Ammon's horn (tissue), 1 donor: ENCODE measurements around the gene TTLL12.

ENCODE experiments used
- DNase-seq: peaks from one replicate; pipeline ENCODE4 v3.0.0-alpha.2; 2016; ENCODE audit warnings: low spot score

Gene TTLL12

DNA sequence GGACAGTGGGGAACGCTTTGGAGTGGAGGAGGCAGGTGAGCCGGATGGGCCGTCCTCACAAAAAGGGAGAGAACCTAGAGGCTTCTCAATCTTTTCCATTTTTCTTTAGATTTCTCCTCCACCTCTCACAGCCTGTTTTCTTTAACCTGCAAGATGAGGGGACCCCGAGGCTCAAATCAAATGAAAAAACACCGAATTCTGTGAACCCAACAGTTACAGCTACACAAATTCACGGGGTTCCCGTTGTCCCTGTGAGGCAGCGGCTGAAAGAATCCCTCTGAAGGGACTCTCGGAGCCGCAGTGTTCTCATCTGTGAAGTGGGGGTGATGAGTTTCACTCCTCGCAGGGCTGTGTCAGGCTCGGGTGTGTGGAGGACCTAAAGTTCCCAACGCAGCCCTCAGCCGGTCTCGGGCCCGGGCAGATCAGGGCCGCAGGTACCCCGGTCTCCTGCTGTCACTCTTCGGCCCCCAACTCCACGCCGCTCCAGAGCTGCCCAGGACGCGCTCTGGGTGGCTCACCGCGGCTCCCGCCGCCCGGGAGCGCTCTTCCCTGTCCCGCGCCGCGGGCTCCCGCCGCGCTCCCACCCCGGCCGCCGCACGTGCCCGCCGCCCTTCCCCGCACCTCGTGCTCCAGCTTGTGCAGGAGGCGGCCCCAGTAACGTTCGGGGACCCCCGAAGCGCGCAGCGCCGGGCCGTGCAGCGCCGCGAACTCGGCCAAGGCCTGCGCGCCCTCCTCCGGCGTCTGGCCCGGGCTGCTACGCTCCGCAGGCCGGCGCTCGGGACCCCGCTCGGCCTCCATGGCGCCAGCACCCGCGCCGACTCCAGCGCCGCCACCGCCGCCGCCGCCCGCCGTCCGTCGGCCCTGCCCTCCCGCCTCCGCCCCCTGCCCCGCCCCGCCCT, at the start of gene TTLL12:
Gene TTLL12, minus strand, starts transcription at position 863 of the 899 bp plus-strand sequence. Its CDS starts 65 bp downstream, at position 798.
- peak; percentile 63 for DNase-seq

DNA sequence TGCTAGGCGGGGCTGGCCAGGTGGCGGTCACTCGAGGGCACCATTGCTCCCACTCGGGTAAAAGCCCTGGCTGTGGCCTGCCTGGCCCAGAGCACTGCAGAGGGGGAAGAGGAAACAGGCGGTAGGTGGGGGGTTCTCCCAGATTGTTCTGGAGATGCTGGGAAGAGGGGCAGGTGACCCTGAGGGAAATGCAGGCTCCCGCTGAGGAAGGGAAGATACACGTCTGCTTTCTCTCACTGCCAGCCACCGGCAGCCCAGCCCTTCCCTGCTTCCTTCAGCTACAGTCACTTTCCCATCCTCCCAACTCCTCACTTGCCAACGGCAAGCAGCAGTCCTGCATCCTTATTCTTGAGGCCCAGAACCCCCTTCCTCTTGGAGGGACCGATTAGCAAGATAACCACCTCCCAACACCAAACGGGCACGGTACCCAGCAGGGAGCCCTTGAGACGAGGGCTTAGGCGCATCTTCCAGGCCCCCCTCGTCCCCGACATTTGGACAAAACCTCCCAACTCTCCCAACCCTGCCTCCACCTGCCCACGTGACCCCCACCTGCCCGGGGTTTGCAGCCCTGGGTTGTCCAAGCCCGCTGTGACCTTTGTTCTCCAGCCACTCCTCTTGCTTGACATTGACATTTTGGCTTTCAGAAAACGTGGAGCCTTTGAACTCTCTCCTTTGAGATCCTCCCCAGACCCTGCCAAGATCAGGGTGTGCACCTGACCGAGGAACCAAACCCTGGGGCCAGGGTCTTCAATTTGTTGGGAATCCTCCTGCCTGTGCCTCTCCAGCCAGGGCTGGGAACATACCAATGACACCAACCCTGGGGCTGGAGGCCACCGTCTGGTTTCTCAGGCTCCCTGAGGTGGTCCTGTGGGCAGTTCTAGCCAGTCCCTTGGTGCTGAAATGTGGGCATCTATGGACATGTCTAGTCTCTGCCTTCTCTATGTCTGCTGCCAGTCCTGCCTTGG, 48.8 kb upstream of the TTLL12 start:
- DNase-seq, result no peak

DNA sequence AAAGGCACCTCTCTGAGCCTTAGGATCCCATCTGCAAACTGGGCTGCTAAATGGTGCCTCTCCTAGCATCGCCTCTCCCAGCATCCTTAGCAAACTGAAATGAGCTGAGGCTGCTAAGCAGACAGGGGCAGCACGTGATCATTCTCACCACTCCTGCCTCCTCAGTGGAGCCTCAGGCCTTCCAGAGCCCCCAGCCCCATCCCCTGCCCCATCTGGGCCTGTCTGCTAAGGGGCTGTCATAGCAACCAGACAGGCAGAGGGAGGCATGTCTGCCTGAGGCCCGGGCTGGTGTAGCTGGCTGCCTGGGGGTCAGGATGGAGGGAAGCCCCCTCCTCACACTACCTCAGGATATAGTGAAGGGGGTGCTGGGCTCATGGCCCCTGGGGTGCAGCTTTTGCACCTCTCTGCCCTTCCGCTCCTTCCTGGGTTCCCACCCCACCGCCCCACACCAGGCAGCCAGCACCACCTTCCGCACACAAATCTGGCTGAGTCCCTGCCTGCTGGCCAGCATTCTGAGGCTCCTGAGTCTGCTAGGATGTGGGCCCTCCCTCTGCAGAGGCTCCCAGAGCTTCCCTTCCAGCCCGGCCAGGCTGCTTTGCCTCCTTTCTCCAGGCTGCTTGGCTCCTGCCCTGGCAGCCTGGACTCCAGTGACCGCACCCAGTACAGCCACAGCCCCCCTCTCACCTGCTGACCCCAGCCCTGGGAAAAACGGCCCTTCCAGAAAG, 47.5 kb upstream of the TTLL12 start:
- no peak for DNase-seq

DNA sequence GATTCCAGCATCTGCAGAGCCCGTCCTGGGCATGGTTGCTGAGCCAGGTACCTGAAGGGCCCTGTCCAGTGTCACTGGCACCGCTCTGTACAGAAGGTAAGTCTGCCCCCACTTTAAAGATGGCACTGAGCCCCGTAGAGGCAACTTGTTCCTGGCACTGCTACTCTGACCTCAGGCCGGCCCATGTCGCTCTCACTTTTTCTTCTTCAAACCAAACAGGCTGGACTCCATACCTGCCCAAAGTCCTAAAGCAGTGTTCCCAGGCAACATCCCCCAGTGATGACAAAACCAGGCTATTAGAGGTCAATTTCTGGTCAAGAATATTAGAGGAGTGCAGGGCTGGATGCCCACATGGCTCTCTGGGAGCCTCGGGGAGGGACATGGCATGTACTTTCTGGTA, 46.6 kb upstream of the TTLL12 start:
- no peak for DNase-seq

DNA sequence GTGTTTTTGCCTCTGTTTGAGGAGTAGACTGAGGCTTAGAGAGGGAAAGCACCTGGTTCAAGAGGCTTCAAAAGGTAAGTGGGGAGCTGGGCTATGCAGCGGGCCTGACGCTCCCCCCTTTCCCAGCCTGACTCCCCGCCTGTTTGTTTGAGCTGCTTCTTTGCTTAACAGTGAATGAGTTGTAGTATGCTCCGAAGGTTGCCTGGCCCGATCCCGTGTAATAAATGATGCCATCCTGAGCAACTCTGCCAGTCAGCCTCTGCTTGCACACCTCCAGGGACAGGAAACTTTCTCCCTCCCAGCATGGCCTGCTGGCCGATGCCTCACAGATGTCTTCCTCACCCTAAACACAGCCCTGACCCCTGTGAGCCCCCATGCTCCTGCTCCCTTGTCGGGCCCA, 45.5 kb upstream of the TTLL12 start:
- DNase-seq, result no peak

DNA sequence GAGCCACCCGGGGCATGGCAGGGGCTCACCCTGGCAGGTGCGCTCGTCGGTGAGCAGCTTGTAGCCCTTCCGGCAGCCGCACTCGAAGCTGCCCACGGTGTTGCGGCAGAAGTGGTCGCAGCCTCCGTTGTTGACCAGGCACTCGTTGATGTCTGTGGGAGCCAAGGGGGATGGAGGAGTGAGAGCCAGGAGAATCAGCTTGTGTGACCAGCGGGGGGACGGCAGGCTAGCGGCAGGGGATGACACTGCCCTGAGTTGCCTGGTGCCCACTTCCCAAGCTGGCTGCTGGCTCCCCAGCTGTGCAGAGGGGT, 44.7 kb upstream of the TTLL12 start:
- DNase-seq, result no peak

DNA sequence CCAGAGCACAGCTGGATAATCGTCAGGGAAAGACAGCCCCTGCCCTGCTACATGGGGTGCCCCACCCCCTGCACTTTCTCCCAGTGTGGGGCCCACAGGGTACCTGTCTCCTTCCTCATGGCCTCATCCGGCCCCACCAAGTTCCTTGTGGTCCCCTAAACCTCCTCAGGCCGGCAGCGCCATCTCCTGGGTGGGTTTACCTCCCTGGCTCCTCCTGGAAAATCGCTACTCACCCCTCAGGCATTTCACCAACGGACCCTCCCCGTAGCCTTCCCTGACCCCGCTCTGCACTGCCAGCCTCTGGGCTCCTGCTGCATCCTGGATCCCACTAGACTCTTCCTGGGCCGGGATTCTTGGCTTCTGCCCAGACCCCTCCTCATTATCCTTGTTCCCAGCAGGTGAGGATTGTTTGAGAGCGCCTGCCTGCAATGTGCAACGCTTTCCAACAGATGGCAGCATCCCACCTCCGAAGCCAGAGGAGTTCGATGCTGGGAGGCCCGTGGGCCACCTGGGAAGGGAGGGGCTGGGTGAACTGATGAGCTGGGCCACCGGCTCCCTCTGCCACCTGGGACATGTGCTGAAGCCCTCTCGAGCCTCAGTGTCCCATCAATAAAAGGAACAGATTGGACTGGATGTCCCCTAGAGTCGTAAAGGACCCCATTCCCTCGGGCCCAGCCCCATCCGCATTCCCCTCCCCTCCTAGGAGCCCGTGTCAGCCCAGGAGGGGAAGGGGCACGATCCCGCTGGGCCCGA, 44.2 kb upstream of the TTLL12 start:
- DNase-seq, result peak; percentile 43

DNA sequence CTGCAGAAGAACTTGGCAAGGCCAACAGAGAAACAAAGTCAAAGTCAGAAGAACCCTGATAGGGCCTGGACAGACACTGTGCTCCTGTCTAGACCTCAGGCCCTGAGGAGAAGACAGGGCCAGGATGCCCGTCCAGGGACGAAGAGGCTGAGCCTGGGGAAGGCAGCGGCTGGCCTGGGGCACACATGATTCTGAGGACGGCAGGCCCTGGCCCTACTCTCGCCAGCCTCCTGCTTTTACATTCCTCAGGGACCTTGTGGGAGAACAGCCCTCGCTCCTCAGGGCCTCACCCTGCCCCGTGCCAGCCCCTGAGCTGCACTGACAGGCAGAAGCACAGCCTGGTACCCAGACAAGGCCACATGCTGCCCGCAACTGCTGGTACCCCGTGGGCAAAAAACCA, 43.6 kb upstream of the TTLL12 start:
- DNase-seq, result no peak

DNA sequence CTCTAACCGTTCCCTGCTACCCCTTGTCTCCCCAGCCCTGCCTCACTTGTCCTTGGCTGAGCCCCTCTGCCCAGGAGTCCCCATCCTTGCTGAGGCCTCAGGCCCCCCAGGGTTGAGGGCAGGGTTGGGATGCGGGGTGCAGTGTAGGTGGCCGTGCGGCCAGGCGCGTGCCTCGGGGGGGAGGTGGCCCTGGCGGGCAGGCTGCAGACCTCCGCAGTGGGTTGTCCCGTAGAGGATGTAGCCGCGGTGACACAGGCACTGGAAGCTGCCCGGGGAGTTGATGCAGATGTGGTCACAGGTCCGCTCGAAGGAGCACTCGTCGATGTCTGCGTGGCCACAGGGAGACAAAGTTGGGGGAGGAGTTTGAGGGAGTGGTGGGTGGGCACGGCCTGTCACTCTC, 41.9 kb upstream of the TTLL12 start:
- DNase-seq, result no peak

DNA sequence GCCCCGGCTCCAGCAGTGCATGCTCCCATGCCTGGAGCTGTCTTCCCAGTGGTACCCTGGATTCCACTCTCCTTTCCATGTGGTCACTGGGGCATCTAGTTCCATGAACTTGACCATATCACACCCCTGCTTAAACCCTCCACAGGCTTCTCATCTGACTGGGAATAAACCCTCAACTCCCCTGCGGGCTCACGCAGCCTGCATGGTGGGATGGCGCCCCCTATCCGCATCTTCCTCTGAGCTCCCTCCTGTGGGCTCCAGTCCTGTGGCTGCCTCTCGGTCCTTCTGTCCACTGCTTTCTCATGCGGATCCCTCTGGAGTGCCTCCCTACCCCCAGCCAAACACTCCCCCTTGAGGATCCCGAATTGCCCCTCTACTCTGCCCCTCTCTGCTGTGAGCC, 41.4 kb upstream of the TTLL12 start:
- DNase-seq, result no peak

DNA sequence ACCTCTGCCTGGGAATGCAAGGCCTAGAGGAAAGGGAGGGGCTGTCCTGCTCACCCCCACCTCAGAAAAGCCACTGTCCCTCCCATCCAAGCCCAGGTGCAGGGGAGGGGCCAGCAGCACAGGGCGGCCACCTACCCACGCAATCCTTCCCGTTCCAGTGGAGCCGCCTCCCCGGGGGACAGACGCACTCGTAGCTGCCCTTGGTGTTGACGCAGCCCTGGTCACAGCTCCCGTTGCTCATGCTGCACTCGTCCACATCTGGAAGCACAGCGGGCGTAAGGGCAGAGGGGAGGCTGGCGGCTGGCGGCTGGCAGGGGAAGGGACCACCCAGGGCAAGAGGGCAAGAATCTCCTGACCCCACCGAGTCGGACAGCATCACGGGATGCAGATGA, 40.3 kb upstream of the TTLL12 start:
- DNase-seq, result no peak

DNA sequence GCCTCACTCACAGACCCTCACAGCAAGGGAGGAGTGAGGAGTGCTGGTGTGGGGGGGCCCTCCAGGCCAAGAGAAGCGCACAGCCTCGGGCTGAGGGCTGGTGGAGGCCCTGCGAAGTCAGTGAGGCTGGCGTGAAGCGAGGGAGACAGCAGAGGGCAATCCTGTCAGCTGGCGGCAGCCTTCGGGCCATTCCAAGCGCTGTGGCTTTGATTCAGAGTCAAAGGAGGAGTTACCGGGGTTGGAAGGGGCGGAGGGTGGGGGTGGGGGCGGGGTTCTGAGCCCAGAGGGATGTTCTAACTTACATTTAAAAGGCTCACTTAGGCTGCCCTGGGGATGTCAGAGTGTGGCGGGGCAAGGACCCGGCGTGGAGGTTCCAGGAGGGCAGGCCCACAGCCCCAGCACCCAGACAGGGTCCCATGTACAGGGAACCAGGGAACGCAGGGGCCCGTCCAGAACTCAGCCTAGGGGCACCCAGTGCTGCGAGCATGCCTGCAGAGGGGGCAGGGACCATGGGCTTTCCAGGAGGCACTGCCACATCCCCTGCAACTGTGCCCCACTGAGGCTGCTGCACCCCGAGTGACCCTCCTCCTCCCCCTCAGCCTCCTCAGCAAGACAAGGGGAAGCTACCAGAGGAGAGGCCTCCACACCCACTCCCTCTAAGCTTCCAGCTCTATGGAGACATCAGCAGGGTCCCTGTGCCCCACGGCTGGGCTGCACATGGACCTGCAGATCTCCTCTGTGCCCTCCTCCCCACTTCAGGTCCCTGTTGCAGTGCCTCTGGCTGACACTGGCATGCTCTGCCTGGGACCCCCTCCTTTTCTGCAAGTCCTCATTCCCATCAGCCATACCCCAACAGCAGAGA, 39.7 kb upstream of the TTLL12 start:
- DNase-seq, result no peak

DNA sequence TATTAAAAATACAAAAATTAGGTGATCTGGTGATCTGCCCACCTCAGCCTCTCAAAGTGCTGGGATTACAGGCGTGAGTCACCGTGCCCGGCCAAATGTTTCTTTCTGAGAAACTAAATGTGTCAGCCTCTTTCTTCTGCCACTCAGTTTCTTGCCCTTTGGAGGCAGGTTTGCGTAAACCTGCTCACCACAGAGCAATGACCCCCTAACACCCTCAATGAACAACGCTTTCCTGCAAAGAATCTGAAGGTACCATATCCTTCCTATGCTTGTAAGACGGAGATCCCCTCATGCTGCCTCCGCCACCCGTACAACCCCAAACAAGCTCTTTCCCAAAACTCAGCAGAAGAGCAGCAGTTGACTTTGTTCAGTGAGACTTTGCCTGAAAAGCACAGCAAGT, 38.7 kb upstream of the TTLL12 start:
- DNase-seq, result no peak

DNA sequence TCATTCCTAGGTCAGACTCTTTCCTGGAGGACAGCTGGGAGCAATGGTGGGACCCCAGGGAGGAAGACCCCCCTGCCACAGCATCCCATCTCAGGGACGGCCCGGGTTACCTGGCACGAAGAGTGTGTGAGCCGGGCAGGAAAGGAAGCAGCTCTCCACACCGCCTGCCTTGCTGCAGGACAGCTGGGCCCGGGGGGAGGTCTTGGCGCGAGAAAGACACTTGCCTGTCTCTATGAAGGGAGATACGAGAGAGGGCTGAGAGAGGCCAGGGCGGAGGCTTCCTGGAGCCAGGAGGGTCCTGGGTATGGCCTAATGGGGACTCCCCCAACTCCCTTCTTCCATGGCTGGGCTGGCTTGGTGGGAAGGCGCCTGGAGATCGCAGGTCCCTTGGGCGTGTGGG, 36.1 kb upstream of the TTLL12 start:
- no peak for DNase-seq

DNA sequence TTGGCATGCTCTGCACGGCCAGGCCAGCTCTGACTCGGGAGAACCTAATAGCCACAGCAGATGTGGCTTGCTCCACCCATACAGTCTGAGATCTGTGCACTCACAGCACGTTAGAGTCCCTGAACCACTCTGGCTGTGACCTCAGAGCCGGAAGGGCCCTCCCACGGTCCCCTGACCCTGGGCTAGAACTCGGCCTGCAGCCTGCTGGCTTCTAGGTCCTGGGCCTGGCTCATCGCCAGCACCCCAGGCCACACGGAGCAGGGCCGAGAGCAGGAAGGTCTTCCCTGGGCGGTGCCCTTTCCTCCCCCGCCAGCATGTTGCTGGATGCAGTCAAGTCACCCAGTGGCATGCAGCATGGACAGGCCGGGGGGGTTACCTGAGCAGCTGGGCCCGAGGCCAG, 35.3 kb upstream of the TTLL12 start:
- DNase-seq, result no peak

DNA sequence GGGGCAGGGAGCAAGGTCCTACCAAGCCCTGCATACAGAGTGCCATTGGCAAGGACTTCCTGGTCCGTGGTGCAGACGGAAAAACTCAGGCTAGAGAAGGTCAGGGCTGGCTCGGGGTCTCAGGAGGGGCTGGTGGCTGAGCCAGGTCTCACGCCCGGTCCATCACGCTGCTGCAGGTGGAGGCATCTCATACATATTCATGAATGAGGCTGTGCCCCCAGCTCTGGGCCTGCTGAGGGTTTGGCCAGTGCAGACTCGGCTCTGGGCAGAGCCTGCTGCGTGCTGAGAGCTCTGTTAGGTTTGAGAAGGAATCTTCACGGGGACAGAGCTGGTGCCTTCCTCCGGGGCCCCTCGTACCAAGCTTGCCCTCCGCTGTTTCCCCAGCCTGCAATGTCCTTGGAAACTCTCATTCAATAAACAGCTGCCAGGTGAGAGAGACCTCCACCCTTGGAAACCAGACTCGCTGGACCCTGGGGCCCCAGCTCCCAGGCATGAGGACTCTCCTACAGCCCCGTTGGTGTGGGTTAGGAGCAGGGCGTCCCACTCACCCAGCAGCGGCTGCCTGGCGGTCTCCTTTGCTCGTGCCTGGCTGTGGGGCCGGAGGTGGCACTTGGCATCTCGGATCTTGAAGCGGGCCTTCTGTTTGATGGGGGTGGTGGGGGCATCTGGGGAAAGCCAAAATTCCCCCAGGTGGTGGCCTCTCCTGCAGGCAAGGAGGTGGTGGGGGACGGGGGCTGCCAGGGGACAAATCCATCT, 33.9 kb upstream of the TTLL12 start:
- DNase-seq, result no peak

DNA sequence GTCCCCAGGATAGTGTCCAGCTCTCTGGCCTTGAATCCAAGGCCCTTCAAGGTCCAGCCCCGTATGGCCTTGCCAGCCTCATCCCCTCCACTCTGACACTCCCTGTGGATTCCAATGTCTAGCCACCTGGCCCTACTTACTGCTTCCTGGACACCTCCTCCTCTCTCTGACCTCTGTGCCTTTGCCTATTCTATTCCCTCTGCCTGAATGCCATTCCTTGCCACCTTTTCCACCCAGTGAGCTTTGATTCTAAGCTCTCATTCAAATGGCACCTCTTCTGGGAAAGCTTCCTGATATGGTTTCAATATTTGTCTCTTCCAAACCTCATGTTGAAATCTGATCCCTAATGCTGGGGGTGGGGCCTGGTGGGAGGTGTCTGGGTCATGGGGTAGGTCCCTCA, 31.9 kb upstream of the TTLL12 start:
- no peak for DNase-seq

DNA sequence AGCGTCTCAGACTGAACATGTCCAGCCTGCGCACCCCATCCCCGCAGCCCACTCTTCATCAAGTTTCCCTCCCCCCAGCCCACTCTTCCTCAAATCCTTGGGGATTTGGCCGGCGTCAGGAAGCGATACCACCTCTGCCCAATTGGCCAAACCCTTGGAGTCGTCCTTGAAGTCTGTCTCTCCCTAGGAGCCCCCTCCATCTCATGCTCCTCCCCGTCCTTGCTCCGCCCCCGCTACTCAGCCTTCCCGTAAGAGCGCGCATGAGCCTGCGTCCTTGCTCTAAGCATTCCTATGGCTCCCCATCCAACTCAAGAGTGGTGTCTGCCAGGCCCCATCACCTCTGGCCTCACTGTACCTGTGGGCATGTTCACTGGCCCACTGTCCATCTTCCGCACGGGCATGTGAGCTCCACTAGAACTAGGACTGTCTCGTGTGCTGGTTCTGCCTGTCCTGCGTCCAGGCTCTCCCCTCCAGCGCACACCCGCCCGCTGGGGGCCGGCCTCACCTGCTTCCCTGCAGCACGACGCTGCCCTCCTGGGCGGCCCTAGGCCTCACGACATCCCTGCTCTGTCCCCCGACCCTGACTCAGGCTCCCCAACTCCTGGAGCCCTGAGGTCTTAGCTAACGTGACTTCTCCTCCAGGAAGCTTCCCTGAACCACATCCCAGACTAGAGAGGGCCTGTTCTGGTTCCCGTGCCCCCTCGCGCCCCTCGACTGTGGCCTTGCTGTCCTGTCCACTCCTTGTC, 30.5 kb upstream of the TTLL12 start:
- DNase-seq, result no peak

DNA sequence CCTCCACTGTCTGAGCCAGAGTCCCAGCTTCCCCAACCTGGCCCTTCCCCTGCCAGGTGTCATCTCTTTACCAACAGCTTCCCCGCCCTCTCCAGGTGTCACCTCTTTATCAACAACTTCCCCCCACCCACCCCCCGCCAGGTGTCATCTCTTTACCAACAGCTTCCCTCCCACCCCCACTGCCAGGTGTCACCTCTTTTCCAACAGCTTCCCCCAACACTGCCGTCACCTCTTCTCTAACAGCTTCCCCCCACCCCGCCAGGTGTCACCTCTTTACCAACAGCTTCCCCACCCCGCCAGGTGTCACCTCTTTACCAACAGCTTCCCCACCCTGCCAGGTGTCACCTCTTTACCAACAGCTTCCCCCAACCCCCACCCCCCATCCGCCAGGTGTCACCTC, 29.8 kb upstream of the TTLL12 start:
- no peak for DNase-seq
